ENCODE measurements around the gene CCDC187. TPM values are rescaled to one million over a fixed set of nuclear protein-coding genes. Genes with fewer than 3 reads are reported as not detected.

CCDC187 gene
- total and polyA plus RNA-seq, 12 donors = 0.02 to 0.07 (median 0.03) TPM; not detected in 8

- no peak for DNase-seq
- peaks cover 4 to 14% (median 8%) of the 10 kb centered on the region in 9 donors for H3K4me1 ChIP-seq
- H3K27me3 ChIP-seq = peaks cover 0 to 18% (median 14%) of the 10 kb centered on the region in 7 donors
- no peak overlapping the region for H3K27ac ChIP-seq
- no peaks in the 10 kb centered on the region for H3K9me3 ChIP-seq
- H3K4me3 ChIP-seq = no peak overlapping the region
- intact Hi-C loops (cut with DNase I) = no loop called here
- WGBS, 2 donors = 83 to 85% methylated on average over 24 of the region's 24 CpGs
- H3K36me3 ChIP-seq = no peaks in the 10 kb centered on the region
- ATAC-seq = no peak
- no peak for TF ChIP-seq CTCF (IDR thresholded peaks at IDR 0.05)
Observed at GRCh38 chr9:136264441-136265405, 39.2 kb downstream of the CCDC187 start.

- no peaks in the 10 kb centered on the region for H3K36me3 ChIP-seq
- 82 to 84% methylated on average over 17 to 19 of the region's 19 CpGs for WGBS, 2 donors
- no peak for TF ChIP-seq CTCF (IDR thresholded peaks at IDR 0.05)
- ATAC-seq = no peak
- no peak overlapping the region for H3K4me3 ChIP-seq
- intact Hi-C loops (cut with DNase I) = no loop called here
- H3K4me1 ChIP-seq = peaks cover 4 to 14% (median 8%) of the 10 kb centered on the region in 9 donors
- H3K9me3 ChIP-seq = no peaks in the 10 kb centered on the region
- H3K27ac ChIP-seq = no peak overlapping the region
- peaks cover 0 to 14% (median 7%) of the 10 kb centered on the region in 7 donors for H3K27me3 ChIP-seq
- no peak for DNase-seq
Observed at GRCh38 chr9:136264031-136264430, 39.9 kb downstream of the CCDC187 start.

DNA sequence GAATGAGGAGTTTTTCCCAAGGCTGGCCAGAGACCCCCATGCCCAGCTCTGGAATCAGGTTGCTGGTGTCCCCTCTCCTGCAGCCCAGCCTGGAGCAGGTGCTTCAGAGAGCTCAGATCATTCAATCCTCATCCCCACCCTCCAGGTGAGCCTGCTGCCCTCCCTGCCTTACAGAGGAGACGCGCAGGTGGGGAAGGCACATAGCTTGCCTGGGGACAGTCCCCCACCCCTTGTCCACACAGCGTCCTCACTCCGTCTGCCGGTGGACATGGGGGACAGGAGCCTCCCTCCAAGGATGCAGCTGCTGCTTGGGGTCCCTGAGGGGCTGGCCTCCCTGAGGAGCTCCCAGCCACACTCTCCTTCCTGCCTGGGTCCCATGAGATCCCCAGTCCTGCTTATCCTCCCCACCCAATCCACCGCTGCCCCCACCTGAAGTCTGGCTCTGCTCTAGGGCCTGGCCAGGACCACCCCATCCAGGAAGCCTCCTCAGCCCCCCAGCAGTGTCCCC lies 41.2 kb downstream of the CCDC187 start:
- WGBS, 2 donors = 79 to 84% methylated on average over 6 of the region's 6 CpGs
- Histone ChIP-seq H3K4me3 (no peak overlapping the region), H3K36me3 (no peaks in the 10 kb centered on the region), H3K27ac (no peak overlapping the region), H3K4me1 (peaks cover 4 to 11% (median 5%) of the 10 kb centered on the region in 9 donors), H3K27me3 (peaks cover 0 to 8% (median 1%) of the 10 kb centered on the region in 7 donors), H3K9me3 (no peaks in the 10 kb centered on the region)
- no peak for ATAC-seq
- no peak for TF ChIP-seq CTCF (IDR thresholded peaks at IDR 0.05)
- DNase-seq = no peak
- intact Hi-C loops (cut with DNase I) = no loop called here

DNA sequence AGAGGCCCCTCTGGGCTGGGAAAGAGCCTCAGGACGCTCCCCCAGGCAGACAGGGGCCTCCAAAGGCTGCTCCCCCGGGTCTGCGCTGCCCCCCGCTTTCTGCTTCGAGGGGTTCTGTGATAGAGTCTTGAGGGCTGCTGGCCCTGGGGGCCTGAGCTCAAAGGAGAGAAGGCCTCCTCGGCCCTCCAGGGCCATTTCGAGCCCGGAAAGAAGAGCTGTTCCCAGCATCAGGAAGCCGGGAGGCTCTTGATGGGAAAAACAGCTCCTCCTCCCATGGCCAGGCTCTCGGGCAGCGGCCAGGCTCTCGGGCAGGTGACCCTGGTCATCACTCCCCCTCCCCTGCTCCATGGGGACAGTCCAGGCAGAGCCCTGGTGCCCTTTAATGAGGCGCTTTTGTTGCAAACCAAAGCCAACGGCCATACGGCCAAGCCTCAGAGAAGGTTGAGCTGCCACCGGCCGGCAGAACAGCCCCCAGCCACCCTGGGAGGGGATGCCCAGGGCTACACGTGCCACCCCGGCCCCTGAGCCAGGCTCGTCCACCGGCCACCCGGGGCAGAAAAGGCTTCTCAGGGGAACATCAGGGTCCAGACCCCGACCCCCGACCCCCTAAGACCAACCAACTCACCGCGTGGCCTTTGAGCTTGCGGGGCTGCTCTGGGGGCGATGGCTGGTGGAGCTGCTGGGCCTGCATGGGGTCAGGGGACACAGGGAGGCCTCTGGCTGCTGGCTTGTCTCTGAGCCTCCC lies 42.0 kb downstream of the CCDC187 start:
- no peak overlapping the region for H3K4me3 ChIP-seq
- ATAC-seq (no peak), DNase-seq (no peak)
- H3K27ac ChIP-seq = no peak overlapping the region
- peaks cover 0 to 11% (median 0%) of the 10 kb centered on the region in 7 donors for H3K27me3 ChIP-seq
- intact Hi-C loops (cut with DNase I) = no loop called here
- no peaks in the 10 kb centered on the region for H3K9me3 ChIP-seq
- 76 to 83% methylated on average over 28 of the region's 28 CpGs for WGBS, 2 donors
- H3K36me3 ChIP-seq = no peaks in the 10 kb centered on the region
- H3K4me1 ChIP-seq = peaks cover 0 to 2% (median 0%) of the 10 kb centered on the region in 9 donors
- TF ChIP-seq CTCF (IDR thresholded peaks at IDR 0.05) = no peak

All from heart right ventricle (tissue), 16 donors.